HG03159 (cell line): Measurements from ENCODE around the gene AHCYL1.

Experiments used
- ATAC-seq: cut with Tn5 transposase; IDR thresholded peaks from one replicate; pipeline ENCODE4 v1.9.1; 2021; ENCODE audit warnings: mild to moderate bottlenecking, moderate library complexity; ENCODE audit not compliant: unreplicated experiment

AHCYL1 gene

GRCh38 chr1:109975718-109976117 is 8.8 kb upstream of the AHCYL1 start:
- no peak for ATAC-seq

- ATAC-seq, result no peak
Measured at GRCh38 chr1:109976762-109977161, 7.8 kb upstream of the AHCYL1 start.

GRCh38 chr1:109977225-109977624 is 7.3 kb upstream of the AHCYL1 start:
- no peak for ATAC-seq

GRCh38 chr1:109977657-109978378 is 6.7 kb upstream of the AHCYL1 start:
- no peak for ATAC-seq

GRCh38 chr1:109978761-109979488 is 5.6 kb upstream of the AHCYL1 start:
- no peak for ATAC-seq

- no peak for ATAC-seq
Measured at GRCh38 chr1:109979489-109980091, 5.0 kb upstream of the AHCYL1 start.

DNA sequence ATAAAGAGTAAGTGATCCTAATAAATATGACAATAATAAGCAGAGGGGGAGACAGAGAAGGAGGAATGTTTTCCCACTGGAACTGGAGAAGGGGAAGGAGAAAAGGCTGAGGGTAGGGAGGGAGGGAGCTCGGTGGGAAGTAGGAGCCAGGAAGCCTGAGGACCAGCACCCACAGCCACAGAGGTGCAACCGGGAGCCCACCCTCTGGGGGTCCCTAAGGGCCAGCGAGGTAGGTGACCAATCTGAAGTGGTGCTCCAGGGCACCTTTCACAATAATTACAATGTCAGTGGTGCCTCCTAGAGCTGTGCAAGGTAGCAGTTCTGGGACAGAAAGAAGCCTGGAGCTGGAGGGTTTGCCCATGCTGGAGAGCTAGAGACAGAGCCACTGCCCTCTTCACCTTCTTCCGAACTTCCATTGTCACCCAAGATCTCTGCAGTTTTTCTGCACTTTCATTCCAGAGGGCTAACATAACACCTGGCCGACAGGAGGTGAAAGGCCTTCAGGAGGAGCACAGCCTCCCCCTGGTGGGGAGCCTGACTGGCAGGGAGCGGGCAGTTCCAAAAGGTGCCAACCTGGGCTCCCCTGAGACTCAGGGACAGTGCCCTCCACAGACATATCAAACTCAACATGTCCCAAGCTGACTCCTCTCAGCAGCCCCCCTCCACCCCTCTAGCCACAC is 4.1 kb upstream of the AHCYL1 start:
- no peak for ATAC-seq

GRCh38 chr1:109981004-109981335 is 3.6 kb upstream of the AHCYL1 start:
- no peak for ATAC-seq

DNA sequence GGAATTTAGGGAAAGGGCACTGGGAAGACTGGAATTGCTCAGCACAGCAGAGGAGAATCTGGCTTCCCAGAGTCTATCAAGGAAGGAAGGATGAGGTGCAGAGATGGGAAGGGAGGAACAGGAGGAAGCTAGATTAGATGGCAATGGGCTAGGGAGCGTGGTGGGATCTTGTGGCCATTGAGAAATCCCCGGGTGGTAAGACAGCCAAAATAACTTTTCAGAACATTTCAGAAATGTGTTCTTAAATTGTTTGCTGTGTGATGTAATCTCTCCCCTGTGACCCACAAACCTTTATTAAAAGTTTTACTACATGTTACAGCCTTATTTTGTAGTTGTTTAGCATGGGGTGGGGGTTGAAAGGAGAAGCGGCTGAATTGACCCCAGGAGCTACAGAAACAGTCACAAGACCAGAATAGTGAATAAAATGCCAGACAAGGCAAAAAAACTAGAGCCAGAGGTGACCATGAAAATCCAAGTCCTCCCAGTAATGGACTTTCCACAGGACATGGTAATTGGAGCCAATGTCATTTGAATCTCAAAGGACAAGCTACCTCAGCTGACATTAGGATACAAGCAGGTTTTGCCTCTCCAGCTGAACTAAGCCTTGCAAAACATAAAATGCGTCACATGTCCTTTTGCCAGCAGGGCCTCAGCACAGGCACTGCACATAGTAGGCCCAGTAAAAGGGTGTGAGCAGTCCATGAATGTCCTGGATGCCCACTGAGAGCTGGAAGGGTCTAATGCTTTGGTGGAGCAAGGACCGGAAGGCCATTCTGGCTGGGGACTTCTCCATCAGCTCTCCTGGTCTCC is 980 bp upstream of the AHCYL1 start:
- no peak for ATAC-seq

- ATAC-seq, result peak; percentile 3
Measured at GRCh38 chr1:109984190-109984455, 442 bp upstream of the AHCYL1 start.

GRCh38 chr1:109985247-109986053 is 885 bp downstream of the AHCYL1 start:
- ATAC-seq, result no peak

DNA sequence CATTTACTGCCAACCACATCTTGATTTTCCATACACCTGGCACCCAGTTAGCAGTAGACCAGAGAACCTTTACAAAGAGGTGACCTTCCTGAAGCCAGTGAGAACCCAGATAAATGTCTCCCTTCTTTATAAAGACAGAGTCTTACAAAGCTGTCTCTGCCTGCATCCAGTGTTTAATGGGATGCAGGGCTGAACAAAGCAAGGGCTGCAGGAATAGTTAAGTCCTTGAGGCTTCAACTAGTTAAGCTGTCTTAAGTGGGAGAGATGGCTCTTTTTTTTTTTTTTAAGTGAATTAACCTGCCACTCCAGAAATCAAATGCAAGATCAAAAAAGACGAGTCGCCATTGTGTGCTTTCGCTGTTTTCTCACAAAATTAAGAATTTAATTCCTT is 1.5 kb downstream of the AHCYL1 start:
- no peak for ATAC-seq

GRCh38 chr1:109988349-109988914 is 3.9 kb downstream of the AHCYL1 start:
- no peak for ATAC-seq

DNA sequence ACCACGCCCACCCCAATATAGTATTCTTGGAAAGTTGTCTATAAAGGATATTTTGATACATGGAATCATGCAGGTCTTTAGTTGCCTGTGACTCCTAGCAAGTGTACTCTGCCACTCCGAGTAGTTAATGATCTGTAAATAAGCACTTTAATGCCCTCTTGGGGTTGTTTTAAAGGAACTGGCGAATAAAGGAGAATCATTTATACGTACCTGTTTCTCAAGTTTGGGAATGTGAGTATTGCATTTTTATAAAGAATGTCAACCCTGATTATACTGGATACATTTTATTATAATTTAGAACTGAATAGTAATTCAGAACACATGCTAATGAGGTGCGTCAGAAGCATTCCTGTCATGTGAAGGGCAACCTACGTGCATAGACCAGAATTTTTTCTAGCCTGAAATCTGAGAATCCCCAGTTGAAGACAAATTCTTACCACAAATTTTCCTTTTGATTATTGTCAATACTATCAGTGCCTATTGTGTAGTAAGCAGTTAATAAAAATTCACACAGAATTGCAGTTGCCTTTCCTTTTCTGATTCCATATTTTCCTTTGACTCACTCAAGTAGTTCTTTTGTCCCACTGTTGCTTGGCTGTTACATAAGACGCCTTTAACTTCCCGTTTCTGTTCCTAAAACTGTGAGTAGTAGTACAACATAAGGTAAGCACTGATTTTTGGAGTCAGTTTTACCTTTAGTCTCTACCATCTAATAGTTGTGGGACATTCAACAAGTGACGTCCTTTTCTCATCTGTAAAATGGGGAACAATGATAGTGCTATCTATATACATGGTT is 5.1 kb downstream of the AHCYL1 start:
- no peak for ATAC-seq

GRCh38 chr1:109990302-109990653 is 5.7 kb downstream of the AHCYL1 start:
- no peak for ATAC-seq

DNA sequence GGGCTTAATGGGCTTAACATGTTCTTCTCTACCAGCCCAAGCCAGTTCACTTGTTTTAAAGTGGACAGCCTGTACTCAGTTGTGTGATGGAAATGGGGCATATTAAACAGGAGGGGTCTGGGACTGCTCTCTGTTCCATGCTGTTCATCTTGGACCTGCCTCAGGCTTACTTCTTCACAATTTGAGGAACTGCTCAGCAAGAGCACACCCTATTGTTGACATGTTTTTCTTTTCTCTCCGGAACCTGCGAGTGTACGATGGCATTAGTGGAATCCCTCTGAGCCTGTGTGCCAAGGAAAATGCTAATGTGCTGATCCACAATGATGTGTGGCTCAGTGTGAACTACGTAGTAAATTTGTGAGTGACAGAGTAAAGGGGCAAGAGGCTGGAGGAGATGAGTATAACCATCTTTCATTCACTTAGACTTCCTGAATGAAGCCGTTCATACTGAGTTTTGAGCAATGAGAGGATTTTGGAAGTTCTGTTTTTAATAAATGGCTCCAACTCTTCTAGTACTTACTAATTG is 6.9 kb downstream of the AHCYL1 start:
- ATAC-seq, result no peak

- no peak for ATAC-seq
Measured at GRCh38 chr1:109993885-109994284, 9.3 kb downstream of the AHCYL1 start.

GRCh38 chr1:109994654-109995053 is 10.1 kb downstream of the AHCYL1 start:
- ATAC-seq, result no peak

DNA sequence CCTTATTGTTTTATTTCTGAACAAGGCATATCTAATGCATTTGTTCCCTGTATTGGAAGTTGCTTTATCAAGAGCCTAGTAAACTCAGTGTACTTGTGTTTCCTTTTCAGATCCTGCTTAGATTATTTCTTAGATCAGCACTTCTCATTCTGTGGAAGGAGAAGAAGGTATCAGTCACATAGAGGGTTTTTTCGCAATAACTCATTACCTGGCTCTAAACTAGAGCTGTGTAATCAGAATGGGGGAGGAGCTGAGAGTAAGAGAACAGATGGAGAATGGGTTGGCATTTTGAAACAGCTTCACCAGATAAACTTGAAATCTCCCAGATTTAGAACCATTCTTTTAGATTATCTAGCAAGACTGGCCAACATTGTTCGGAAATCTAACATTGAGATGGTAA is 11.0 kb downstream of the AHCYL1 start:
- ATAC-seq, result no peak
